HG02973 (cell line): ENCODE measurements around the gene EXOSC1.
"Not testable (repeated sequence)": the region's sequence is repeated elsewhere in the genome, so short reads cannot be mapped to it uniquely, and the experiment has no call there.

Source experiments
- ATAC-seq: cut with Tn5 transposase; IDR thresholded peaks from one replicate; pipeline ENCODE4 v1.9.1; 2021; ENCODE audit warnings: moderate library complexity; ENCODE audit not compliant: unreplicated experiment

Gene EXOSC1

GRCh38 chr10:97411406-97411805, 34.4 kb downstream of the EXOSC1 start:
- ATAC-seq: no peak

DNA sequence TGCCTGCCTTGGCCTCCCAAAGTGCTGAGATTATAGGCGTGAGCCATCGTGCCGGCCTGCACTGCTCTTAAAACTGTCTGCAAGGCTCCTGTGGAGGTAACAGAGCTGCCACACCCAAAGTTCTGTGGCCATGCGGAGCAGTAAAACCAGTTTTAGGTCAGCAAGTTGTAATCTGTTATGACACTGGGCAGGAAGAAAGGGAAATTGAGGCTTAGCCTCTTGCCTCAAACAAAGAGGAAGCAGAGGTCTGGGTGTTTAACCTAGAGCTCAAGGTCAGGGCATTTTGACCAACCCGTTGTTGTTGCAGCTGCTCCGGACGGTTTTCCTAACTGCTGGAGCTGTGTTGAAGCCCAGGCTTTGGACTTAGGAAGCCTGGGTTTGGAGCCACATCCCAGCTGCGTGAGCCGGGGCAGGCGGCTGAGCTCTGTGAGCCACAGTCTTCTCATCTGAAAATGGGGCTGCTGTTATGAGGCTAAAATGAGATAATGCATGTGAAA, 37.3 kb downstream of the EXOSC1 start:
- no peak for ATAC-seq

- ATAC-seq: no peak
These were observed 37.9 kb downstream of the EXOSC1 start for GRCh38 chr10:97407952-97408248.

DNA sequence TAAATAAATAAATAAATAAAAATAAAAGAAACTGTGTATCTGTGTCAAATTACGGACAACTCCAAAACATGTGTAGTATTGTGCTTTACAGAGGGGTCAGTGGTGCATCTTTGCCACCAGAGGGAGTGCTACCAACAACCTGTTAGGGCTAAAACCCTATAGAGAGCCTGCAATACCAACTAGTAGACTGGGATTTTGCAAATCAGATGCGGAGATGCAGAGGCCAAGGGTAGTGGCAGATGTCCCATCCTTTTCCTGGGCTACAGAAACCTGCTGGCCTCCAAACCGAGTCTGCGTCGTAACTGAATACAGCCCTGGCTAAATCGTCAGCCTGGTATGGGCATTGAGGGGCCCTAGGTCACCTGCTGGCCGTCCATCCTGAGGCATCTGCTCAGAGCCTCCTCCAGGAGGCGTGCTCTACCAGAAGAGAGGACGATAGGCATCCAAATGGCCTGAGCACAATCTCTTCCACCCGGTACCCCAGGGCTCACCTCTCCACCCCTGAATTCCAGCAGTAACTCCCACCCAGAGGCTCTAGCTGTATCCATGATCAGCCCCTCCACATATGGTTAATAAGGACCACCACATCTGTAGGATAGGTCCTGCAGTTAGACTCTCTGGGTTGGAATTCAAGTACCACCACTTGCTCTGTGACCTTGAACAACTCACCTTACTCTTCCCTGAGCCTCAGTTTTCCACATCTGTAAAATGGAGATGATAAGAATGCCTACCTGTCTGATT, 38.4 kb downstream of the EXOSC1 start:
- ATAC-seq: peak; percentile 80

DNA sequence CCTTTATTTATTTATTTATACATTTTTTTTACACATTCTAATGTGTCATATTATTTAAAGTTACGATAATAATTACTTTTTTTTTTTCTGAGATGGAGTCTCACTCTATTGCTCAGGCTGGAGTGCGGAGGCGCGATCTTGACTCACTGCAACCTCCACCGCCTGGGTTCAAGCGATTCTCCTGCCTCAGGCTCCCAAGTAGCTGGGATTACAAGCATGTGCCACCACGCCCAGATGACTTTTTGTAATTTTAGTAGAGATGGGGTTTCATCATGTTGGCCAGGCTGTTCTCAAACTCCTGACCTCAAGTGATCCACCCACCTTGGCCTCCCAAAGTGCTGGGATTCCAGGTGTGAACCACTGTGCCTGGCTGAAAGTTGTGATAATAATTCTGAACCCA, 39.3 kb downstream of the EXOSC1 start:
- ATAC-seq: not testable (repeated sequence)

- no peak for ATAC-seq
These were observed 39.7 kb downstream of the EXOSC1 start for GRCh38 chr10:97406064-97406463.

DNA sequence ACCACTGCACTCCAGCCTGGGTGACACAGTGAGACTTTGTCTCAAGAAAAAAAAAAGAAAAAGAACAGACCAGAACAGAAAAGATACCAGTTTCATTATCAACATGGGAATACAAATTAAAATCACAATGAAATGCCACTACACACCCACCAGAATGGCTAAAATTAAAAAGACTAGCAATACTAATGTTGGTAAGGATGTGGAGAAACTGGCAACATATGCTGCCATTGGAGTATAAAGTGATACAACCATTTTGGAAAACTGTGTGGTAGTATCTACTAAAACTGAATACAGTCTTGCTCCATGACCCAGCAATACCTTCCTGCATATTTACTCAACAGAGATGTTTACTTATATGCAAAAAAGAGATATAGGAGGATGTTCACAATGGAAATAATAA, 41.8 kb downstream of the EXOSC1 start:
- ATAC-seq: no peak

GRCh38 chr10:97401455-97401919, 44.3 kb downstream of the EXOSC1 start:
- ATAC-seq: no peak

- peak; percentile 95 for ATAC-seq
These were observed 44.9 kb downstream of the EXOSC1 start, which contains the start of gene RRP12 for GRCh38 chr10:97400665-97401454. Gene RRP12 (minus strand): TSS chr10:97401340. CDS start chr10:97401231, 109 bp downstream.

DNA sequence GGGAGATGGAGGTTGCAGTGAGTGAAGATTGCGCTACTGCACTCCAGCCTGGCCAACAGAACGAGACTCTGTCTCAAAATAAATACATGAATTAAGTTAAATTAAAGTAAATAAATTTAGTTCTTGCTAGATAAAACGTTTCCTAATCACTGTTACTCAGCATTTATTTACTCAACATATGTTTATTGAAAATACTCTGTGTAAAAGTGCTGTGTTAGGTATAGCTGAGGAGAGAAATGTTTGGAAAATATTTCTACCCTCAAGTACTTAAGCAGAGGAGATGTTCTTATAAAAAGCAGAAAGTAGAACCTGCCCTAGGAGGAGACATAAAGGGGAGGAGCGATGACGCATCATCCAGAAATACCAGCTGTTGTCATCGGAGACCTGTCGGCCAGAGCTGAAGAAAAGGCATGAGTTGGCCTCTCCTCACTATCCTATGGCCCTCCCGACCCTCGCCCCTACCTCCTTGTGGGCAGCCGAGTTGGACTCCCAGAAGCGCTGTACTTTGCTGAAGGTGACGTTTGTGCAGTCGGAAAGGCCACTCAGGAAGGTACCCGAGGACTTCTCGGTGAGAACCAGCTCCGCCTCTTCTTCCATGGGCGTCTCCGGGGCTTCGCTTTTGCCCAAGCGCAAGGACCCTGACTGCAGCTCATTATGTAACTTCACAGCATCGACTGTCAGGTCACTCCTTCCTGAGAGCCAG, 45.8 kb downstream of the EXOSC1 start:
- no peak for ATAC-seq

- ATAC-seq: no peak
These were observed 49.8 kb downstream of the EXOSC1 start for GRCh38 chr10:97396056-97396455.

- no peak for ATAC-seq
These were observed 52.7 kb downstream of the EXOSC1 start for GRCh38 chr10:97393034-97393573.

GRCh38 chr10:97390091-97390490, 55.7 kb downstream of the EXOSC1 start:
- no peak for ATAC-seq

GRCh38 chr10:97388152-97388551, 57.7 kb downstream of the EXOSC1 start:
- ATAC-seq: no peak
